GM12865 (cell line): ENCODE results near the gene REG1B.

Experiments
- DNase-seq: peaks from one replicate; pipeline ENCODE4 v3.0.0; 2010; ENCODE audit warnings: low read depth
- H3K4me3 ChIP-seq: 2 replicates; pipeline ENCODE4 v1.5.1; 2011; ENCODE audit warnings: mild to moderate bottlenecking, low read depth, low read length, control low read depth
- CTCF ChIP-seq: IDR thresholded peaks from 2 replicates; pipeline ENCODE4 v1.5.1; 2011; ENCODE audit warnings: low read length, control low read depth, low read depth, inconsistent platforms; ENCODE audit not compliant: insufficient read depth; ENCODE audit errors: missing control alignments

REG1B gene

GRCh38 chr2:79122676-79123075 lies 34.9 kb upstream of the REG1B start:
- H3K4me3 ChIP-seq = no peak overlapping the region
- DNase-seq = no peak
- no peak for TF ChIP-seq CTCF

- no peak for DNase-seq
- no peak within 1 kb of the TSS for H3K4me3 ChIP-seq
- no peak for TF ChIP-seq CTCF
These were observed 32.5 kb upstream of the REG1B start, which contains the start of gene REG1A for GRCh38 chr2:79120194-79120713. Gene REG1A (plus strand): TSS chr2:79120488. CDS start chr2:79120862, 374 bp downstream.

- DNase-seq = no peak
- TF ChIP-seq CTCF = no peak
- H3K4me3 ChIP-seq = no peak overlapping the region
These were observed 29.5 kb upstream of the REG1B start for GRCh38 chr2:79116997-79117928.

- TF ChIP-seq CTCF = no peak
- DNase-seq = no peak
- no peak overlapping the region for H3K4me3 ChIP-seq
These were observed 27.2 kb upstream of the REG1B start for GRCh38 chr2:79114797-79115494.

- no peak overlapping the region for H3K4me3 ChIP-seq
- TF ChIP-seq CTCF = no peak
- DNase-seq = no peak
These were observed 24.5 kb upstream of the REG1B start for GRCh38 chr2:79112269-79112668.

GRCh38 chr2:79105259-79105658 lies 17.5 kb upstream of the REG1B start:
- H3K4me3 ChIP-seq = no peak overlapping the region
- TF ChIP-seq CTCF = no peak
- DNase-seq = no peak
